HCT116 (cell line): Measurements from ENCODE around the gene MUC13. TPM values are rescaled to one million over a fixed set of nuclear protein-coding genes. Genes with fewer than 3 reads are reported as not detected.

ENCODE experiments used
- ATAC-seq: fragments of 200-7000 bp; cut with Tn5 transposase; 2 replicates; pipeline ENCODE4 v1.9.1; 2020; ENCODE audit warnings: mild to moderate bottlenecking, moderate library complexity
- BruUV-seq: library from RNA; stranded (reverse); fragments of 400-500 nt; replicated peaks from 2 replicates; lab custom pipeline; 2021; lab: Mats Ljungman, UMichigan
- CTCF ChIA-PET: fragments of 300-600 bp; sonication (Branson Sonifier 250); formaldehyde crosslinking; loops from one replicate; lab custom pipeline; 2021; ENCODE audit warnings: antibody characterized with exemption; lab: Charles Lee
- POLR2A ChIA-PET: fragments of 300-600, 350-600 bp; sonication (Branson Sonifier 250); formaldehyde crosslinking; loops from one replicate; lab custom pipeline; 2021; ENCODE audit warnings: antibody characterized with exemption; lab: Charles Lee
- RAD21 ChIA-PET, 2 experiments: fragments of 300-600 bp; sonication (Branson Sonifier 250); formaldehyde crosslinking; loops; one replicate each; lab custom pipeline; 2023; ENCODE audit warnings: low total read pairs in 2 of 2; ENCODE audit not compliant: uncharacterized antibody in 2 of 2, unreplicated experiment in 2 of 2, low non-redundant PET in 1 of 2; lab: Charles Lee
- DNase-seq: peaks from one replicate; pipeline ENCODE4 v3.0.0-alpha.2; 2010; ENCODE audit warnings: low read depth, low spot score
- H2AFZ ChIP-seq: fragments of 200-600 bp; shearing (Covaris generic), sonication (generic); 2 replicates; pipeline ENCODE4 v1.6.1; 2017; ENCODE audit warnings: low read depth, mixed run types, mixed read lengths, antibody characterized with exemption, low read length; ENCODE audit not compliant: poor library complexity, severe bottlenecking
- H3K27ac ChIP-seq: 2 replicates; pipeline ENCODE4 v1.5.1; 2012; ENCODE audit warnings: low read depth, low read length
- H3K27me3 ChIP-seq: fragments of 200-600 bp; sonication (generic); 2 replicates; pipeline ENCODE4 v1.6.1; 2016; ENCODE audit warnings: mixed run types, low read length, mixed read lengths; ENCODE audit not compliant: insufficient read depth
- H3K36me3 ChIP-seq, 2 experiments: fragments of 200-500 bp in 1 of 2; fragments of 200-600 bp in 1 of 2; sonication (Bioruptor generic) in 1 of 2; sonication (generic) in 1 of 2; 2 replicates each; pipeline versions ENCODE4 v1.5.1 to v1.6.1; 2014 to 2016; ENCODE audit warnings: low read length in 2 of 2, inconsistent platforms in 1 of 2, mixed read lengths in 1 of 2, mixed run types in 1 of 2; ENCODE audit not compliant: insufficient read depth in 2 of 2, control insufficient read depth in 1 of 2
- H3K4me1 ChIP-seq, 2 experiments: fragments of 200-600 bp in 1 of 2; sonication (generic) in 1 of 2; 2 replicates each; pipeline versions ENCODE4 v1.5.1 to v1.6.1; 2012 to 2017; ENCODE audit warnings: low read length in 2 of 2, inconsistent platforms in 1 of 2, mild to moderate bottlenecking in 1 of 2, mixed read lengths in 1 of 2, mixed run types in 1 of 2, moderate library complexity in 1 of 2; ENCODE audit not compliant: insufficient read depth in 2 of 2, control insufficient read depth in 1 of 2
- H3K4me2 ChIP-seq: fragments of 200-600 bp; sonication (generic); 2 replicates; pipeline ENCODE4 v1.6.1; 2017; ENCODE audit warnings: mixed run types, low read length, mixed read lengths
- H3K4me3 ChIP-seq, 2 experiments: fragments of 200-600 bp in 1 of 2; sonication (generic) in 1 of 2; replicated peaks in 1 of 2; 2 replicates each; pipeline ENCODE4 v1.5.1; 2011 to 2016; ENCODE audit warnings: low read length in 2 of 2, control low read depth in 1 of 2, low read depth in 1 of 2, mild to moderate bottlenecking in 1 of 2, mixed read lengths in 1 of 2, mixed run types in 1 of 2
- H3K79me2 ChIP-seq: fragments of 200-600 bp; sonication (generic); 2 replicates; pipeline ENCODE4 v1.6.1; 2017; ENCODE audit warnings: mild to moderate bottlenecking, mixed run types, low read length, moderate library complexity, mixed read lengths; ENCODE audit not compliant: insufficient read depth
- H3K9ac ChIP-seq: fragments of 200-600 bp; sonication (generic); 2 replicates; pipeline ENCODE4 v1.6.1; 2016; ENCODE audit warnings: low read length, mixed read lengths
- H3K9me2 ChIP-seq: fragments of 200-600 bp; sonication (generic), shearing (Covaris generic); 2 replicates; pipeline ENCODE4 v1.6.1; 2017; ENCODE audit warnings: mixed run types, mild to moderate bottlenecking, moderate library complexity; ENCODE audit not compliant: insufficient read depth
- H3K9me3 ChIP-seq, 2 experiments: fragments of 200-500 bp in 1 of 2; fragments of 200-600 bp in 1 of 2; sonication (Bioruptor generic) in 1 of 2; sonication (generic) in 1 of 2; 2 replicates each; pipeline ENCODE4 v1.6.1; 2014 to 2017; ENCODE audit warnings: low read length in 2 of 2, mixed read lengths in 2 of 2, inconsistent platforms in 1 of 2, low read depth in 1 of 2, mild to moderate bottlenecking in 1 of 2, mixed run types in 1 of 2, moderate library complexity in 1 of 2; ENCODE audit not compliant: control insufficient read depth in 1 of 2, insufficient read depth in 1 of 2
- H4K20me1 ChIP-seq: fragments of 200-600 bp; sonication (generic), shearing (Covaris generic); 2 replicates; pipeline ENCODE4 v1.6.1; 2017; ENCODE audit warnings: mixed run types, mild to moderate bottlenecking, moderate library complexity; ENCODE audit not compliant: insufficient read depth
- ATF3 ChIP-seq: IDR thresholded peaks from 2 replicates; pipeline ENCODE4 v1.6.1; 2012
- CBX3 ChIP-seq: IDR thresholded peaks from 2 replicates; pipeline ENCODE4 v1.6.1; 2012; ENCODE audit warnings: low read depth
- CEBPB ChIP-seq: IDR thresholded peaks from 2 replicates; pipeline ENCODE4 v1.6.1; 2012; ENCODE audit warnings: low read depth
- CTCF ChIP-seq, 3 experiments: fragments of 200-600 bp in 1 of 3; sonication (generic) in 1 of 3; IDR thresholded peaks in 2 of 3; conservative IDR thresholded peaks in 1 of 3; 2 replicates each; pipeline ENCODE4 v1.5.1; 2012 to 2017; ENCODE audit warnings: low read depth in 2 of 3, low read length in 2 of 3, antibody characterized with exemption in 1 of 3, borderline replicate concordance in 1 of 3, control low read depth in 1 of 3, mild to moderate bottlenecking in 1 of 3, mixed read lengths in 1 of 3, mixed run types in 1 of 3, moderate library complexity in 1 of 3; ENCODE audit not compliant: insufficient read depth in 1 of 3
- EGR1 ChIP-seq: IDR thresholded peaks from 2 replicates; pipeline ENCODE4 v1.6.1; 2012; ENCODE audit warnings: low read depth
- ELF1 ChIP-seq: IDR thresholded peaks from 2 replicates; pipeline ENCODE4 v1.6.1; 2012; ENCODE audit warnings: low read depth, borderline replicate concordance
- EZH2 ChIP-seq: fragments of 200-600 bp; sonication (generic); IDR thresholded peaks from 2 replicates; pipeline ENCODE4 v1.6.1; 2017; ENCODE audit warnings: antibody characterized with exemption, mixed run types
- EZH2phosphoT487 ChIP-seq: fragments of 200-600 bp; IDR thresholded peaks from 2 replicates; pipeline ENCODE4 v1.6.1; 2018; ENCODE audit warnings: antibody characterized with exemption, borderline replicate concordance
- FOSL1 ChIP-seq: IDR thresholded peaks from 2 replicates; pipeline ENCODE4 v1.6.1; 2012; ENCODE audit warnings: low read depth
- JUND ChIP-seq: IDR thresholded peaks from 2 replicates; pipeline ENCODE4 v1.6.1; 2012
- MAX ChIP-seq: IDR thresholded peaks from 2 replicates; pipeline ENCODE4 v1.6.1; 2012
- POLR2A ChIP-seq: IDR thresholded peaks from 2 replicates; pipeline ENCODE4 v1.7.0; 2011; ENCODE audit warnings: borderline replicate concordance; ENCODE audit not compliant: insufficient read depth, insufficient read length; ENCODE audit errors: extremely low read depth
- POLR2AphosphoS5 ChIP-seq: IDR thresholded peaks from 2 replicates; pipeline ENCODE4 v1.6.1; 2011; ENCODE audit warnings: mild to moderate bottlenecking, low read depth, low read length, moderate library complexity
- RAD21 ChIP-seq: IDR thresholded peaks from 2 replicates; pipeline ENCODE4 v1.6.1; 2012; ENCODE audit warnings: low read depth, mild to moderate bottlenecking
- SIN3A ChIP-seq: IDR thresholded peaks from 2 replicates; pipeline ENCODE4 v1.6.1; 2012; ENCODE audit warnings: low read depth
- SP1 ChIP-seq: IDR thresholded peaks from 2 replicates; pipeline ENCODE4 v1.6.1; 2012; ENCODE audit warnings: low read depth
- SRF ChIP-seq: IDR thresholded peaks from 2 replicates; pipeline ENCODE4 v1.6.1; 2012; ENCODE audit warnings: low read depth
- TCF7L2 ChIP-seq: IDR thresholded peaks from 2 replicates; pipeline ENCODE4 v1.7.0; 2011; ENCODE audit warnings: borderline replicate concordance, inconsistent platforms; ENCODE audit not compliant: insufficient read depth, insufficient read length; ENCODE audit errors: extremely low read depth
- YY1 ChIP-seq: IDR thresholded peaks from 2 replicates; pipeline ENCODE4 v1.6.1; 2011; ENCODE audit warnings: low read length, low read depth, moderate library complexity, mild to moderate bottlenecking; ENCODE audit not compliant: insufficient replicate concordance; ENCODE audit errors: extremely low read depth
- ZFX ChIP-seq: fragments of 450-650 bp; IDR thresholded peaks from 2 replicates; pipeline ENCODE4 v1.6.1; 2017
- ZNF274 ChIP-seq: fragments of 200-500 bp; sonication (Bioruptor generic); IDR thresholded peaks from 2 replicates; pipeline ENCODE4 v1.6.1; 2014; ENCODE audit warnings: mild to moderate bottlenecking, low read depth, low read length, inconsistent platforms
- intact Hi-C: fragments of 100-400 bp; cut with micrococcal nuclease; formaldehyde crosslinking; loops from 2 replicates; pipeline ENCODE4 v1.10.0; 2022
- total RNA-seq: library from RNA; stranded (reverse); gene quantifications from one replicate; pipeline ENCODE4 v1.2.1, GENCODE V29; 2021; ENCODE audit not compliant: unreplicated experiment
- TF ChIP-seq, protein P1 (sequence below): IDR thresholded peaks from 2 replicates; pipeline ENCODE4 v1.6.1; 2012; ENCODE audit warnings: low read depth

Gene MUC13
- total RNA-seq, 1 experiment from 2014 or later, result 0.44 TPM

DNA sequence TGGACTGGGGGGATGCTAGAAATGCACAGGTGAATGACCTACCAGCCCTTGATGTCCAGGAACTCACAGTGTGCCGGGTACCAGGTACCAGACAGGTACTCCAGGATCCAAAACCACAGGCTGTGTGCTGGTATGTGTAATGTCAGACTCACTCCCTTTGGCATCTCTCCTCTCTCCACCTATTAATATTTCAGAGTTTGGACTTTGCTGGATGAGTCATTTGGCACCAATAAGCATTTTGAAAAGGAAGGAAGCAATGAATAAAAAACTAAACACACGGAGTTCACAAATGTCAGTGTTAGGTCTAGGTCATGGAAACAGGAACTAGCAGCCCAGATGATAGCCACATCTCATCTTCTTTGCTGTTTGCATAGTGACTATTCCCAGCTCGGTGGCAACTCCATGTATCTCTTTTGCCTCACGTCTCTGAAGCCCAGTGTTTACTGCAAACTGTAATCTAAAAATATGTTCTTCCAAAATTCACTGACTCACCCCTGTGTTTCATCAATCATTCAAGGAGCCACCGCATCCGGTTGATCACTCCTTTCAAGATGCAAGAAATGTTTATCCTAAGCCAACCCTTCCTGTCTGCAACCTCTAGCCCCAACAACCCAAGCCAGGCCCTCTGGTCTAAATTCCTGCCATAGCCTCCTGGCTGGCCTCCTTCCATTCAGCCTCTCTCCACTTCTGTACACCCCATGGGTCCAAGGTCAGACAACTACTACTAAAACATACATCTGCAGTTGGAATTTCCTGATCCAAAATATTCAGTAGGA is 55.8 kb downstream of the MUC13 start:
- intact Hi-C loops, result loop anchor here (1.0 to 2.0 kb wide), 3 partner anchors 9 to 66 kb away; partner anchors contain the start of gene ITGB5
- POLR2A ChIA-PET, result no interaction called here
- Histone ChIP-seq H3K9me2 (no peaks in the 10 kb centered on the region), H3K27me3 (no peaks in the 10 kb centered on the region), H3K36me3 (no peaks in the 10 kb centered on the region), H3K27ac (peak overlapping the region; percentile 73), H3K4me1 (peaks cover 75 to 81% of the 10 kb centered on the region in 2 experiments), H3K79me2 (peaks cover 23% of the 10 kb centered on the region), H4K20me1 (no peaks in the 10 kb centered on the region), H3K4me2 (peak overlapping the region; percentile 69), H3K9ac (peak overlapping the region; percentile 26; the same call in 1 of the 2 replicates), H3K4me3 (peak overlapping the region in 1 of 2 experiments; percentile 35; a peak in 2 of 4 replicates), H2AFZ (no peak overlapping the region), H3K9me3 (no peaks in the 10 kb centered on the region)
- RAD21 ChIA-PET, result no interaction called here
- CTCF ChIA-PET, result interaction anchor here (1.1 to 1.4 kb wide), 2 partner anchors 22 to 118 kb away, joined by 3 to 4 read pairs; no protein-coding TSS in a partner anchor
- DNase-seq (peak; percentile 89), ATAC-seq (peak; percentile 83)
- no TSS peak for BruUV-seq
- TF ChIP-seq ZNF274 (no peak), MAX (peak; percentile 68), POLR2AphosphoS5 (peak; percentile 61; the same call in 1 of the 2 replicates), ELF1 (no peak), FOSL1 (peak; percentile 88), CTCF (IDR thresholded peaks at IDR 0.05 in 2 of 3, conservative IDR thresholded peaks at IDR 0.05 in 1 of 3; ENCODE audit: borderline replicate concordance in 1 of 3, insufficient read depth in 1 of 3, low read depth in 2 of 3, low read length in 2 of 3) (no peak), EGR1 (no peak; the same call in 1 of the 2 replicates), JUND (peak; percentile 95), TCF7L2 (peak; percentile 91), EZH2phosphoT487 (no peak), SIN3A (peak; percentile 71), SP1 (peak; percentile 91), SRF (peak; percentile 80), ATF3 (no peak), EZH2 (no peak), YY1 (peak; percentile 42), CEBPB (peak; percentile 92), CBX3 (peak; percentile 84), RAD21 (peak; percentile 14), POLR2A (no peak), ZFX (no peak)
- TF ChIP-seq, protein P1, sequence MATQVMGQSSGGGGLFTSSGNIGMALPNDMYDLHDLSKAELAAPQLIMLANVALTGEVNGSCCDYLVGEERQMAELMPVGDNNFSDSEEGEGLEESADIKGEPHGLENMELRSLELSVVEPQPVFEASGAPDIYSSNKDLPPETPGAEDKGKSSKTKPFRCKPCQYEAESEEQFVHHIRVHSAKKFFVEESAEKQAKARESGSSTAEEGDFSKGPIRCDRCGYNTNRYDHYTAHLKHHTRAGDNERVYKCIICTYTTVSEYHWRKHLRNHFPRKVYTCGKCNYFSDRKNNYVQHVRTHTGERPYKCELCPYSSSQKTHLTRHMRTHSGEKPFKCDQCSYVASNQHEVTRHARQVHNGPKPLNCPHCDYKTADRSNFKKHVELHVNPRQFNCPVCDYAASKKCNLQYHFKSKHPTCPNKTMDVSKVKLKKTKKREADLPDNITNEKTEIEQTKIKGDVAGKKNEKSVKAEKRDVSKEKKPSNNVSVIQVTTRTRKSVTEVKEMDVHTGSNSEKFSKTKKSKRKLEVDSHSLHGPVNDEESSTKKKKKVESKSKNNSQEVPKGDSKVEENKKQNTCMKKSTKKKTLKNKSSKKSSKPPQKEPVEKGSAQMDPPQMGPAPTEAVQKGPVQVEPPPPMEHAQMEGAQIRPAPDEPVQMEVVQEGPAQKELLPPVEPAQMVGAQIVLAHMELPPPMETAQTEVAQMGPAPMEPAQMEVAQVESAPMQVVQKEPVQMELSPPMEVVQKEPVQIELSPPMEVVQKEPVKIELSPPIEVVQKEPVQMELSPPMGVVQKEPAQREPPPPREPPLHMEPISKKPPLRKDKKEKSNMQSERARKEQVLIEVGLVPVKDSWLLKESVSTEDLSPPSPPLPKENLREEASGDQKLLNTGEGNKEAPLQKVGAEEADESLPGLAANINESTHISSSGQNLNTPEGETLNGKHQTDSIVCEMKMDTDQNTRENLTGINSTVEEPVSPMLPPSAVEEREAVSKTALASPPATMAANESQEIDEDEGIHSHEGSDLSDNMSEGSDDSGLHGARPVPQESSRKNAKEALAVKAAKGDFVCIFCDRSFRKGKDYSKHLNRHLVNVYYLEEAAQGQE, result no peak
